GM19397 (cell line): ENCODE measurements around the gene DNAJA3.

Source experiments
- ATAC-seq: cut with Tn5 transposase; IDR thresholded peaks from one replicate; pipeline ENCODE4 v1.9.1; 2021; ENCODE audit warnings: mild to moderate bottlenecking, moderate library complexity; ENCODE audit not compliant: unreplicated experiment

DNAJA3 gene

DNA sequence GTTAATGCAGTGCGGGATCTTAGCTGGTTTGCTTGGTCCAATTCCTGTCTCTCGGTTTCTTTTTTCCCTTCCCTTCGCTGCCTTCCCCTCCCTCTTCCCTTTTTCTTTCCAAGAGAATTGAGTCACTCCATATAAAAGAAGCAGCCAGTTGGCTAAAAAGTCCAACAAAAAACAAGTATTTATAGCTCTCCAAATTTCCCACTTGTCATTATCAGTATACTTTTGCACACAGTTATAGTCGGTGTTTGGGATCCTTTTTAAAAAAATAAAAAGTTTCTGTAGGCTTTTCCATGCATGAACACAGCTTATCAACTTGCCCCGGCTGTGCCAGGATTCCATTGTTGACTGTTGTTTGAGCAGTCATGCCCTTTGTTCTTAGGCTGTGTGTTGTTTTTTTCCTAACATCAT is 75.4 kb downstream of the DNAJA3 start:
- no peak for ATAC-seq

DNA sequence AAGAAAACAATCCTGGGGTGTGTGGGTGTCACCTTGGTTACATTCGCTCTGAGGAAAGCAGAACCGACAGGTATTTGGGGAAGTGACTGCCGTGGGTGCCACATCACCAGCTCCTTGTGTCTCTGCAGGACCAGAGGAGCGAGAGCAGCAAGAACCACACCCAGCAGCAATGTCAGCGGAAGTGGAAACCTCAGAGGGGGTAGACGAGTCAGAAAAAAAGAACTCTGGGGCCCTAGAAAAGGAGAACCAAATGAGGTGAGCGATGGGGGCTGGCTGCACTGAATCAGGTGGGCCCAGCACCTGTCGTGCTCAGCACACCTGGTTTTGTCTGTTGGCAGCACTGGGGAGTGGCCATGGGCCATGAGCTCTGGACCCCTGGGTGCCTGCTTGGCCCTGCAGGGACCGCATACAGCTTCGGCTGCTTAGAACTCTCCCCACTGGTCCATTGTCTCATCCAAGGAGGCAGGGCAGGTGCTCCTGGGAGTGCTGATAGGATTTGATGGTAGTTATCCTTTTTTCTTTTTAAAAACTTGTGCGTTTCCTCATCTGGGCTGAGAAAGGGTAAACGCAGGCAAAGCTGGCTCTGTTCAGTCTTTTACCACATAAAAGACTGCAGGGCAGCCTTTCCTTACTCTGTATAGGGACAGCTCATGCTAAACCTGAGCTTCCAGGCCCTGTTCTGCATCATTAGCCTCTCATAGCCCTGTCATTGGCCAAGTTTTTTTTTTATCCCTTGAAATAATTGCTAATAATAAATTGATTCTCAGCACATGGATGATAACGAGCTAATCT is 79.9 kb downstream of the DNAJA3 start:
- ATAC-seq, result peak; percentile 70
